LNCaP clone FGC (cell line): ENCODE measurements around the gene IMPACT.

Source experiments
- DNase-seq: peaks from one replicate; pipeline ENCODE4 v3.0.0-alpha.2; 2011; ENCODE audit warnings: low read depth
- H3K4me3 ChIP-seq: 2 replicates; pipeline ENCODE4 v1.5.1; 2011; ENCODE audit warnings: mild to moderate bottlenecking, low read depth, low read length, control low read depth
- TF ChIP-seq, protein P1 (sequence below): IDR thresholded peaks from 2 replicates; pipeline ENCODE4 v1.5.1; 2012; ENCODE audit warnings: mild to moderate bottlenecking; ENCODE audit not compliant: control insufficient read depth, insufficient read depth; ENCODE audit errors: extremely low read depth

The IMPACT gene

DNA sequence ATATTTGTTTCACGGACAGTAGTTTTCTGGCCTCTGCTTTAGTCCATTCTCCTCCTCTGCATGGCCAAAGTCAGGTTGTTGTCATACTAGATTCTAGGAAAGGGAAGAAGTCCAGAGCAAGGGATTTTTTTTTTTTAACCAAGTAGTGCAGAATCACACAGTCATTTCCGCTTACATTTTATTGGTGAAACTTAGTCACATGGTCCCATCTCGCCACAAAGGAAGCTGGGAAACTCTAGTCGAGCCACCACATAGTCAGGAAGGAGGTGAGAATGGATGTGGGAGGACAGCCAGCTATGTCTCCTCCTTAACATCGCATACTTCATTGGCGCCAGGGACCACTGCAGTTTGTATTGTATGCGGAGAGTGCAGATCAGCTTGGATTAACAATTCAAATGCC lies 44.3 kb downstream of the IMPACT start:
- TF ChIP-seq, protein P1, sequence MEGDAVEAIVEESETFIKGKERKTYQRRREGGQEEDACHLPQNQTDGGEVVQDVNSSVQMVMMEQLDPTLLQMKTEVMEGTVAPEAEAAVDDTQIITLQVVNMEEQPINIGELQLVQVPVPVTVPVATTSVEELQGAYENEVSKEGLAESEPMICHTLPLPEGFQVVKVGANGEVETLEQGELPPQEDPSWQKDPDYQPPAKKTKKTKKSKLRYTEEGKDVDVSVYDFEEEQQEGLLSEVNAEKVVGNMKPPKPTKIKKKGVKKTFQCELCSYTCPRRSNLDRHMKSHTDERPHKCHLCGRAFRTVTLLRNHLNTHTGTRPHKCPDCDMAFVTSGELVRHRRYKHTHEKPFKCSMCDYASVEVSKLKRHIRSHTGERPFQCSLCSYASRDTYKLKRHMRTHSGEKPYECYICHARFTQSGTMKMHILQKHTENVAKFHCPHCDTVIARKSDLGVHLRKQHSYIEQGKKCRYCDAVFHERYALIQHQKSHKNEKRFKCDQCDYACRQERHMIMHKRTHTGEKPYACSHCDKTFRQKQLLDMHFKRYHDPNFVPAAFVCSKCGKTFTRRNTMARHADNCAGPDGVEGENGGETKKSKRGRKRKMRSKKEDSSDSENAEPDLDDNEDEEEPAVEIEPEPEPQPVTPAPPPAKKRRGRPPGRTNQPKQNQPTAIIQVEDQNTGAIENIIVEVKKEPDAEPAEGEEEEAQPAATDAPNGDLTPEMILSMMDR: no peak
- no peak overlapping the region for H3K4me3 ChIP-seq
- no peak for DNase-seq

DNA sequence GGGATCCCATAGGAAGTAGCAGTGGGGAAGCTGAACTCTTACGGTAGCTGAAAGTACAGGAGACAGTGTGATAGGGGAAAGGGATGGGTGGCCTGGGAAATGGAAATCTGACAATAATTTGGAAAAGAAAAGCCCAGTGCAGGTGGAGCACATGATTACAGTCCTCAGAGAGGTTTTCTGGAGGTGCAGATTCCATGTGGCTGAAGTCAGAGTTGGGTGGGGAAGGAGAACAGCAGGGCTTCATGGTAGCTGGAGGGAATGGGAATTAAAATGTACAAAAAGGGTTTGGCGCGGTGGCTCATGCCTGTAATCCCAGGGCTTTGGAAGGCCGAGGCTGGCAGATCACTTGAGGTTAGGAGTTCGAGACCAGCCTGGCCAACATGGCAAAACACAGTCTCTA lies 46.1 kb downstream of the IMPACT start:
- no peak overlapping the region for H3K4me3 ChIP-seq
- TF ChIP-seq, protein P1: no peak
- DNase-seq: no peak

DNA sequence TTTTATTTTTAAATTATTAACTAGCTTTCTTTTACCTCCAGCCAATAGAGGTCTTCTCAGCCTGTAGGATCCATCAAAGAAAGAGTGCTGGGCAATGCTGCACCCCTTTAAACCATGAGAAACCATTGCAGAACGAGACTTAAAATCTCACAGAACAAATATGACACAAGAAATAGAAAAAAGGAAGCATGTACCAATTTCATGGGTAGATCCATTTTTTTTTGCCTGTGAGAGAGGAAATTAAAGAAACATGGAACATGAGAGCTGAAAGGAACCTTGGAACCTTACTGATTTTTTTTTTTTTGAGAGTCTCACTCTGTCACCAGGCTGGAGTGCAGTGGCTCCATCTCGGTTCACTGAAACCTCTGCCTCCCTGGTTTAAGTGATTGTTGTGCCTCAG lies 47.9 kb downstream of the IMPACT start:
- no peak for DNase-seq
- TF ChIP-seq, protein P1: no peak
- no peak overlapping the region for H3K4me3 ChIP-seq

GRCh38 chr18:24475926-24476589 lies 49.6 kb downstream of the IMPACT start:
- TF ChIP-seq, protein P1: no peak
- no peak overlapping the region for H3K4me3 ChIP-seq
- DNase-seq: no peak

DNA sequence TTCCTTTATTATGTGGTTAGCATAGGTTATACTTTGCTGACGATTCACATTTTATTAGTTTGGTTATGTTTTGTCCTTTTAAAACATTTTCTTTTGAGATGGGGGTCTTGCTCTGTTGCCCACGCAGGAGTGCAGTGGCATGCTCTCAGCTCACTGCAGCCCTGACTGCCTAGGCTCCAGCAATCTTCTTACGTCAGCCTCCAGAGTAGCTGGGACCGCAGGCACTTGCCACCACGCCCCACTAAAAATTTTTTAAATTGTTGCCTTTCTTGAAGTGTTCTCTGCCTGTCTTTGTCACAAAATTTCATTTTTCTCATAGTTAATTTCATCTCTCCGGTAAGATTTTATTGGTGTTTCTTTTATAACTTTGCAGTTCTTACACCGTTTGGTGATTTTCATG lies 52.9 kb downstream of the IMPACT start:
- no peak for DNase-seq
- TF ChIP-seq, protein P1: no peak
- no peak overlapping the region for H3K4me3 ChIP-seq

DNA sequence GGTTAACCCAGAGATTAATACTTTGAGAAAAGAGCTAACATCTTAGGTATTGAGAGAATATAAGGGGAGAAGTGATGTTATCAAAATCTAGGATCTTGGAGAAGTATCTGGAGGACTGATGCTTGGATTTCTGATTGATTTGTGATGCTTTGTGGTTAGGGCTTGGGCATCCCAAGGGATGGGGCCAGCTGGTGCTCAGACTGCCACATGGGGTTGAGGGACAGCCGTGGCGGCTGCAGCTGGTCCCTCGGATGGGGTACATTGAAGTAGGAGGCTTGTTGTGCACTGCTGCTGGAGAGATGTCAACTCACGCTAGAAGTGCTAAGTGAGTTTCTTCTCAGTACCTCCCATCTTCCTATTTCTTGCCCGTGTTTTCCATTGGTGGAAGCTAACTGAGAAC lies 56.4 kb downstream of the IMPACT start:
- no peak overlapping the region for H3K4me3 ChIP-seq
- no peak for DNase-seq
- TF ChIP-seq, protein P1: no peak

GRCh38 chr18:24485681-24486080 lies 59.2 kb downstream of the IMPACT start:
- no peak for DNase-seq
- TF ChIP-seq, protein P1: no peak
- H3K4me3 ChIP-seq: no peak overlapping the region
